Measurements from ENCODE around the gene LCLAT1.
"Not testable (repeated sequence)": the region's sequence is repeated elsewhere in the genome, so short reads cannot be mapped to it uniquely, and the experiment has no call there.

The LCLAT1 gene

DNA sequence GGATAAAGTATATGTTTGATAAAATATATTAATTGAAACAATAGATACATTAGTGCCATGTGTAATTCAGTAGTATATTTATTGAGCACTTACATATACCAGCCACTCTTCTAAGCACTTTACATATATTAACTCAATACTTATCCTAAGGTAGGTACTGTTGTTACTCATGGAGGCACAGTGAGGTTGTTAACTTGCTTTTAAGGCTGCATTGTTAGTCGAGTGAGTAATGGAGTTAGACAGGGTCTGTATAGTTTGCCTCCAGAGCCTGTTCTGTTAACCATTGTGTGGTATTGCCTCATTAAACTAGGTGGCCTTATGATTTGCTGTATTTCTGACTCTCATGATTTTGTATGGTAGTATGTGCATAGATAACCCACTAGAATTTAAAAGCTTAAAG is 44.2 kb downstream of the LCLAT1 start:
- TF ChIP-seq CTCF (conservative IDR thresholded peaks at IDR 0.05) = no peak
- H3K27ac ChIP-seq = no peak overlapping the region

- H3K27ac ChIP-seq = no peak overlapping the region
- no peak for TF ChIP-seq CTCF (conservative IDR thresholded peaks at IDR 0.05)
Measured at GRCh38 chr2:30492185-30492584, 45.1 kb downstream of the LCLAT1 start.

DNA sequence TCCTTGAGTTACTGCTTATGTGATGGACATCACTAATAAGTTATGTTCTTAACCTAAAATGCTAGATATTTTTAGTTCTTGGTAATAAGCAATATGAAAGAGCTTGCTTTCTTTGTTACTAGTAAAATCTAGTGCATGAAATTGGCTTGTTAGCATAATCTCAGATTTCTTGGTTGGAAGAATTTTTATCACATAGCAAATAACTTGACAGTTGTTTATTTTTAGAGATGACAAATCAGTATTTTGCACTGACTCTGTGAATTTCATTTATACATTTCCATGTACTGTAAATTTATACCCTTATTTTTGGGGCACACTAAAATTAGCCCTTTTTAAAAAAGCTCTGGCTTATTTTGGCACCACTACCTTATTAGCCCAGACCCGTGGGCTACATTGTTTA is 45.6 kb downstream of the LCLAT1 start:
- no peak for TF ChIP-seq CTCF (conservative IDR thresholded peaks at IDR 0.05)
- H3K27ac ChIP-seq = no peak overlapping the region

DNA sequence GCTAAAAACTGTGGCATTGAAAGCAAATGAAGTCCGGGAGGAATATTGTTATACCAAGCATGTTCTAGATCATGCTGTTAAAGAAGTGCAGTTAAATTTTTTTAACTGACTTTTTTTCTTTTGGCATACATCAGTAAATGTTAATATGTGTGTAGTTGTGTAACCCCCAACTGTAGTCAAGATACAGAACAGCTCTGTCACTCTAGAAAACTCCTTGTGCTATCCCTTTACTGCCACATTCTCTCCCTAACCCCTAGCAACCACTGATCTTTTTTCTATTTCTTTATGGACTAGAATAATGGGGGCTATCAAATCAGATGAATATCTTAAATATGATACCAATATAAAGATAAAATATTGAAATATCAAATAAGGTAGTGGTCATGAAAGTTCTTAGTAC is 46.4 kb downstream of the LCLAT1 start:
- no peak for TF ChIP-seq CTCF (conservative IDR thresholded peaks at IDR 0.05)
- H3K27ac ChIP-seq = no peak overlapping the region

GRCh38 chr2:30495896-30496295 is 48.9 kb downstream of the LCLAT1 start:
- not testable (repeated sequence) for H3K27ac ChIP-seq

GRCh38 chr2:30499681-30500080 is 52.6 kb downstream of the LCLAT1 start:
- TF ChIP-seq CTCF (conservative IDR thresholded peaks at IDR 0.05) = no peak
- no peak overlapping the region for H3K27ac ChIP-seq

GRCh38 chr2:30500699-30501098 is 53.7 kb downstream of the LCLAT1 start:
- no peak for TF ChIP-seq CTCF (conservative IDR thresholded peaks at IDR 0.05)
- no peak overlapping the region for H3K27ac ChIP-seq

- no peak for TF ChIP-seq CTCF (conservative IDR thresholded peaks at IDR 0.05)
- H3K27ac ChIP-seq = no peak overlapping the region
Measured at GRCh38 chr2:30502310-30502709, 55.3 kb downstream of the LCLAT1 start.
